Stimulated activated CD8-positive, alpha-beta memory T cell treated with anti-CD3 and anti-CD28 coated beads, Interleukin-15, amount 100 ng/mL, for 24 hours (primary cell): Measurements from ENCODE around the gene BOLL.
"Not testable (repeated sequence)": the region's sequence is repeated elsewhere in the genome, so short reads cannot be mapped to it uniquely, and the experiment has no call there.

Experiments
- DNase-seq: peaks from one replicate; pipeline ENCODE4 v3.0.0-alpha.2; 2020; ENCODE audit warnings: low read depth

Gene BOLL

GRCh38 chr2:197705912-197706838 is 78.9 kb downstream of the BOLL start:
- no peak for DNase-seq

GRCh38 chr2:197705121-197705911 is 79.8 kb downstream of the BOLL start, which contains the start of gene MARS2:
MARS2 (plus strand) TSS chr2:197705369; CDS start chr2:197705406, 37 bp downstream.
- DNase-seq = peak; percentile 93

- no peak for DNase-seq
These were observed 80.5 kb downstream of the BOLL start for GRCh38 chr2:197704434-197705120.

GRCh38 chr2:197700960-197701359 is 84.2 kb downstream of the BOLL start:
- no peak for DNase-seq

GRCh38 chr2:197699724-197700123 is 85.4 kb downstream of the BOLL start:
- not testable (repeated sequence) for DNase-seq

GRCh38 chr2:197696571-197696970 is 88.5 kb downstream of the BOLL start:
- DNase-seq = not testable (repeated sequence)

GRCh38 chr2:197695971-197696370 is 89.1 kb downstream of the BOLL start:
- DNase-seq = not testable (repeated sequence)

GRCh38 chr2:197695206-197695605 is 89.9 kb downstream of the BOLL start:
- DNase-seq = not testable (repeated sequence)

GRCh38 chr2:197677483-197677882 is 107.6 kb downstream of the BOLL start:
- DNase-seq = no peak

- no peak for DNase-seq
These were observed 108.1 kb downstream of the BOLL start for GRCh38 chr2:197677056-197677455.
